Measurements from ENCODE around the gene COMMD4. TPM values are rescaled to one million over a fixed set of nuclear protein-coding genes. Genes with fewer than 3 reads are reported as not detected.

The COMMD4 gene
- total RNA-seq, 1 donor from 2014 or later: 41.3 TPM

DNA sequence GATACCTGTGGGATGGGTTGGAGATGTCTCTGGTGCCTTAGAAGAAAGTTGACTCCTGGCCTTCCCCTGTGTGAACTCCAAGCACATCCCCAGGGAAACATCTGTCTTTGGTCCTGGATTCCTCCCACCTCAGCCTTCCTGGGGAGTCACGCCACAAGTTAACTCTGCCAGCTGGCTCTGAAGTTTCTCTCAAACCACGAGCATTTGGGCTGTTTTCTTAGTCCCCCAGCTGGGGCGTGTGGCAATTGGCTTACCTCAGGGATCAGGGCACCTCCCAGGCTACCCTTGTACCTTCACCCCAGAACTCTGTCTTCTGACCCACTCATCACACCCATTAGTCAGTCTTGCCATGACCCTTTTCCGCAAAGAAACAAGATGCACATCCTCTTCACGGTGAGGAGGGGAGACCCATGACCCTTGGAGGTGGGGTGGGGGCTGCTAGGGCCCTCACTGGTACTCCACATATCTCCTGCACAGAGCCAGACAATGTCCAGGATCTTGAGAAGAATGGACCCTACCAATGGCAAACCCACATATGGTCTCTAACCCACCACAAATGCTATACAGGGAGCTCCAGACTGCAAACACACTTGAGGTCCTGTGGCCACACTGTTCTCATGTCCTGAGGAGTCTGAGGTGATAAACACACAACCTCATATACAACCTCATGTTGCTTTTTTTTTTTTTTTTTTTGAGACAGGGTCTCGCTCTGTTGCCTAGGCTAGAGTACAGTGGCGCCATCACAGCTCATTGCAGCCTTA is 14.9 kb downstream of the COMMD4 start:
- Histone ChIP-seq H3K27me3 (ENCODE audit: control insufficient read depth, insufficient read depth, low read length) (no peaks in the 10 kb centered on the region), H3K4me3 (ENCODE audit: low read depth, low read length) (no peak overlapping the region), H3K36me3 (ENCODE audit: control insufficient read depth, insufficient read depth, low read length) (peaks cover 6% of the 10 kb centered on the region)
- DNase-seq (ENCODE audit: low read depth) (no peak), FAIRE-seq (peak; percentile 62)
- TF ChIP-seq, protein P1, sequence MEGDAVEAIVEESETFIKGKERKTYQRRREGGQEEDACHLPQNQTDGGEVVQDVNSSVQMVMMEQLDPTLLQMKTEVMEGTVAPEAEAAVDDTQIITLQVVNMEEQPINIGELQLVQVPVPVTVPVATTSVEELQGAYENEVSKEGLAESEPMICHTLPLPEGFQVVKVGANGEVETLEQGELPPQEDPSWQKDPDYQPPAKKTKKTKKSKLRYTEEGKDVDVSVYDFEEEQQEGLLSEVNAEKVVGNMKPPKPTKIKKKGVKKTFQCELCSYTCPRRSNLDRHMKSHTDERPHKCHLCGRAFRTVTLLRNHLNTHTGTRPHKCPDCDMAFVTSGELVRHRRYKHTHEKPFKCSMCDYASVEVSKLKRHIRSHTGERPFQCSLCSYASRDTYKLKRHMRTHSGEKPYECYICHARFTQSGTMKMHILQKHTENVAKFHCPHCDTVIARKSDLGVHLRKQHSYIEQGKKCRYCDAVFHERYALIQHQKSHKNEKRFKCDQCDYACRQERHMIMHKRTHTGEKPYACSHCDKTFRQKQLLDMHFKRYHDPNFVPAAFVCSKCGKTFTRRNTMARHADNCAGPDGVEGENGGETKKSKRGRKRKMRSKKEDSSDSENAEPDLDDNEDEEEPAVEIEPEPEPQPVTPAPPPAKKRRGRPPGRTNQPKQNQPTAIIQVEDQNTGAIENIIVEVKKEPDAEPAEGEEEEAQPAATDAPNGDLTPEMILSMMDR (IDR thresholded peaks at IDR 0.05; ENCODE audit: insufficient read depth, low read length, severe bottlenecking): no peak

DNA sequence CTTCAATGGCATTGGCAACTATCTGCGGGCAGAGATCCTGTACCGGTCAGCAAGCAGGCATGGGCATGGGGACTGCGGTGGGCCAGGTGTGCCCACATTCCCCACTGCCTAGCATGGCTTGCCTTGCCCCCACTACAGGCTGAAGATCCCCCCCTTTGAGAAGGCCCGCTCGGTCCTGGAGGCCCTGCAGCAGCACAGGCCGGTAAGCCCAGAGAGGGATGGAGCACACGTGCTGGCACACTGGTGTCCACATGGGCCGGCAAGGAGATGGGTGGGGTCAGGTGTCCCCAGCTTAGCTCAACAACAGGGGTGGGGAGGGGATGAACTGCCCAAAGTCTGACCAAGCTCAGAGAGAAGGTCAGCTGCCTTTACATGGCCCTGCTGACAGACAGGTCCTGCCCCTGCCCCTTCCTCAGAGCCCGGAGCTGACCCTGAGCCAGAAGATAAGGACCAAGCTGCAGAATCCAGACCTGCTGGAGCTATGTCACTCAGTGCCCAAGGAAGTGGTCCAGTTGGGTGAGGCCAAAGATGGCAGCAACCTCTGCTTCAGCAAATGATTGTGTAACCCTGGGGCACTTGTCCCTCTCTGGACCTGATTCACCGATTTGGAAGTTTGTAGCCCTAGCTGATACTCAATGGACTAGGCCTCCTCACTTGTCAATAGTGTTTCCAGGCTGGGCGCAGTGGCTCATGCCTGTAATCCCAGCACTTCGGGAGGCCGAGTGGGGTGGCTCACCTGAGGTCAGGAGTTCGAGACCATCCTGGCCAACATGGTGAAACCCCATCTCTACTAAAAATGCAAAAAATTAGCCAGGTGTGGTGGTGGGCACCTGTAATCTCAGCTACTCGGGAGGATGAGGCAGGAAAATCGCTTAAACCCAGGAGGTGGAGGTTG is 16.6 kb downstream of the COMMD4 start:
- H3K27me3 ChIP-seq (ENCODE audit: control insufficient read depth, insufficient read depth, low read length): no peaks in the 10 kb centered on the region
- no peak overlapping the region for H3K4me3 ChIP-seq (ENCODE audit: low read depth, low read length)
- TF ChIP-seq, protein P1 (IDR thresholded peaks at IDR 0.05; ENCODE audit: insufficient read depth, low read length, severe bottlenecking): no peak
- DNase-seq (ENCODE audit: low read depth) (no peak), FAIRE-seq (no peak)
- H3K36me3 ChIP-seq (ENCODE audit: control insufficient read depth, insufficient read depth, low read length): peaks cover 10% of the 10 kb centered on the region

DNA sequence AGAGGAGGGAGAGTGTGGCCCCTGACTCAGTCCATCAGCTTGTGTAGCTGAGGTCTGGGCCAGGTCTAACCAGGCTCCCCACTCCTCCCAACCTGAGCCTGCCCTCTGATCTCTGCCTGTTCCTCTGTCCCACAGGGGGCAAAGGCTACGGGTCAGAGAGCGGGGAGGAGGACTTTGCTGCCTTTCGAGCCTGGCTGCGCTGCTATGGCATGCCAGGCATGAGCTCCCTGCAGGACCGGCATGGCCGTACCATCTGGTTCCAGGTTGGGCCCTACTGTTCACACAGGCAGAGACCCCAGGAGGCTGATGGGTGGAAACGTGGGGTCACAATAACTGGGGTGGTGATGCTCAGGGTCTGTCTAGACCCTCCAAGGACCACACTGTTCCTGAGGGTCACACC is 17.7 kb downstream of the COMMD4 start:
- no peaks in the 10 kb centered on the region for H3K27me3 ChIP-seq (ENCODE audit: control insufficient read depth, insufficient read depth, low read length)
- no peak for DNase-seq (ENCODE audit: low read depth)
- H3K36me3 ChIP-seq (ENCODE audit: control insufficient read depth, insufficient read depth, low read length): peaks cover 16% of the 10 kb centered on the region
- FAIRE-seq: no peak
- no peak overlapping the region for H3K4me3 ChIP-seq (ENCODE audit: low read depth, low read length)
- TF ChIP-seq, protein P1 (IDR thresholded peaks at IDR 0.05; ENCODE audit: insufficient read depth, low read length, severe bottlenecking): no peak

DNA sequence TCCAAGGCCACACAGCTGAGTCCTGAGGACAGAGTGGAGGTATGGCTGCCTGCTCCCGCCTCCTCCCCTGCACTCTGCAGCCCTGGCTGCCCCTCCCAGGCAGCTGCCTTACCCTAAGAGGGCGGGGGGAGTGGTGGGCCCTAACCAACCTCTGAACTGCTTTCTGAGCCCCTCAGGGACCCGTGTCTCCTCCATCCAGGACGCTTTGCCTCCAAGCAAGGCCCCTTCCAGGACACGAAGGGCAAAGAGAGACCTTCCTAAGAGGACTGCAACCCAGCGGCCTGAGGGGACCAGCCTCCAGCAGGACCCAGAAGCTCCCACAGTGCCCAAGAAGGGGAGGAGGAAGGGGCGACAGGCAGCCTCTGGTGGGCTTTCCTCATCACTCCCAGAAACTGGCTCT is 18.6 kb downstream of the COMMD4 start:
- FAIRE-seq (no peak), DNase-seq (ENCODE audit: low read depth) (no peak)
- peaks cover 23% of the 10 kb centered on the region for H3K36me3 ChIP-seq (ENCODE audit: control insufficient read depth, insufficient read depth, low read length)

DNA sequence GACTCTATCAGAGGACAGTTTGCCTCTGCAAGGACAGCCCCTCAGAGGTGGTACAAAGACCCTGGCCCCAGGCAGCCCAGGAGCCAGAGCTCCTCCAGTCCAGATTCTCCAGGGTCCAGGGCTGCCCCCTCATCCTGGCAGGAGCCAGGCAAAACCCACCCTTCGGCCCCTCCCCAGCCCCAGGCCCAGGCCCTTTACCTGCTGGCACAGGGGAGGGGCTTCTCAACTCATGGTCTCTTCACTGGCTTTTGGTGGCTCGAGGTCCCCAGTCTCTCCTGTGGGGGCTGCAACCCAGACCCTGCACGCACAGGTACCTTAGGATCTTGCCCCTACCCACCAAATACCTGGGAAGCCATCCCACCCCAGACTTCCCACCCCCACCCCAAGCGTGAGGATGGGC is 19.5 kb downstream of the COMMD4 start:
- H3K36me3 ChIP-seq (ENCODE audit: control insufficient read depth, insufficient read depth, low read length): peaks cover 29% of the 10 kb centered on the region
- FAIRE-seq: no peak
- H3K4me3 ChIP-seq (ENCODE audit: low read depth, low read length): no peak overlapping the region
- TF ChIP-seq, protein P1 (IDR thresholded peaks at IDR 0.05; ENCODE audit: insufficient read depth, low read length, severe bottlenecking): no peak
- DNase-seq (ENCODE audit: low read depth): no peak
- H3K27me3 ChIP-seq (ENCODE audit: control insufficient read depth, insufficient read depth, low read length): no peaks in the 10 kb centered on the region

More for the DNA sequence above, 18.6 kb downstream of the COMMD4 start:
- no peaks in the 10 kb centered on the region for H3K27me3 ChIP-seq (ENCODE audit: control insufficient read depth, insufficient read depth, low read length)
- TF ChIP-seq, protein P1 (IDR thresholded peaks at IDR 0.05; ENCODE audit: insufficient read depth, low read length, severe bottlenecking): no peak
- no peak overlapping the region for H3K4me3 ChIP-seq (ENCODE audit: low read depth, low read length)

Measured in bronchial epithelial cell (primary cell).